GM12878 (cell line): ENCODE data around the gene CLPX. TPM values are rescaled to one million over a fixed set of nuclear protein-coding genes. Genes with fewer than 3 reads are reported as not detected.

ENCODE experiments used
- ATAC-seq: fragments of 200-7000 bp; cut with Tn5 transposase; 3 replicates; pipeline ENCODE4 v1.9.1; 2020; ENCODE audit warnings: mild to moderate bottlenecking, moderate library complexity
- BruUV-seq: library from RNA; stranded (reverse); fragments of 400-500 nt; replicated peaks from 2 replicates; lab custom pipeline; 2021; lab: Mats Ljungman, UMichigan
- CTCF ChIA-PET: fragments of 300-600 bp; sonication (Branson Sonifier 250); formaldehyde crosslinking; extraction: SDS; loops from one replicate; lab custom pipeline; 2021; ENCODE audit warnings: inconsistent platforms; lab: Yijun Ruan, JAX
- POLR2A ChIA-PET: fragments of 350-600 bp; formaldehyde crosslinking; extraction: SDS; loops from one replicate; lab custom pipeline; 2021; ENCODE audit warnings: inconsistent platforms; lab: Charles Lee
- RAD21 ChIA-PET: fragments of 300-600 bp; sonication (Branson Sonifier 250); formaldehyde crosslinking; loops from one replicate; lab custom pipeline; 2023; ENCODE audit warnings: antibody characterized with exemption; ENCODE audit not compliant: unreplicated experiment; lab: Charles Lee
- SMC1A ChIA-PET: fragments of 300-600 bp; sonication (Branson Sonifier 250); formaldehyde crosslinking; loops from one replicate; lab custom pipeline; 2023; ENCODE audit not compliant: unreplicated experiment, uncharacterized antibody; lab: Charles Lee
- DNase-seq: peaks from one replicate; pipeline ENCODE4 v3.0.0-alpha.2; 2011; ENCODE audit warnings: low read depth, low spot score
- FAIRE-seq: peaks from 3 replicates; lab custom pipeline; 2011; peaks lifted over from hg19 to GRCh38; lab: Jason Lieb, UNC
- H2AFZ ChIP-seq: 2 replicates; pipeline ENCODE4 v1.6.0; 2011; ENCODE audit warnings: low read depth, low read length, control low read depth; ENCODE audit not compliant: control insufficient read depth
- H3K27ac ChIP-seq: 2 replicates; pipeline ENCODE4 v1.5.1; 2011; ENCODE audit warnings: control low read depth; ENCODE audit not compliant: control insufficient read depth, insufficient read depth
- H3K27me3 ChIP-seq, 2 experiments: replicated peaks in 1 of 2; 2 replicates each; pipeline versions ENCODE4 v1.6.0 to v1.6.1; 2011; ENCODE audit warnings: low read length in 1 of 2; ENCODE audit not compliant: control insufficient read depth in 2 of 2, insufficient read depth in 2 of 2
- H3K36me3 ChIP-seq, 2 experiments: 2 replicates each; pipeline ENCODE4 v1.5.1; 2011; ENCODE audit warnings: low read length in 1 of 2; ENCODE audit not compliant: control insufficient read depth in 2 of 2, insufficient read depth in 2 of 2
- H3K4me1 ChIP-seq: 2 replicates; pipeline ENCODE4 v1.6.1; 2011; ENCODE audit warnings: mild to moderate bottlenecking, low read length, moderate library complexity, mixed read lengths; ENCODE audit not compliant: control insufficient read depth, insufficient read depth
- H3K4me2 ChIP-seq: 2 replicates; pipeline ENCODE4 v1.6.0; 2011; ENCODE audit warnings: control low read depth; ENCODE audit not compliant: control insufficient read depth, insufficient read depth
- H3K4me3 ChIP-seq: fragments of 200-600 bp; sonication (generic); 2 replicates; pipeline ENCODE4 v1.5.1; 2016
- H3K79me2 ChIP-seq: 2 replicates; pipeline ENCODE4 v1.6.0; 2011; ENCODE audit warnings: low read length; ENCODE audit not compliant: control insufficient read depth, insufficient read depth
- H3K9ac ChIP-seq: 2 replicates; pipeline ENCODE4 v1.8.0; 2011; ENCODE audit warnings: low read length, control low read depth, mixed read lengths; ENCODE audit not compliant: control insufficient read depth, insufficient read depth
- H3K9me3 ChIP-seq: replicated peaks from 3 replicates; pipeline ENCODE4 v1.5.1; 2011; ENCODE audit warnings: mild to moderate bottlenecking, low read length; ENCODE audit not compliant: control insufficient read depth, insufficient read depth
- H4K20me1 ChIP-seq: 2 replicates; pipeline ENCODE4 v1.6.0; 2011; ENCODE audit not compliant: control insufficient read depth, insufficient read depth
- BMI1 ChIP-seq: fragments of 450-650 bp; IDR thresholded peaks from 2 replicates; pipeline ENCODE4 v1.6.1; 2016; ENCODE audit warnings: mild to moderate bottlenecking, moderate library complexity, borderline replicate concordance
- CEBPB ChIP-seq, 2 experiments: fragments of 150-350 bp in 1 of 2; IDR thresholded peaks; 2 replicates each; pipeline ENCODE4 v1.6.1; 2012 to 2014; ENCODE audit warnings: low read depth in 2 of 2, low read length in 2 of 2, borderline replicate concordance in 1 of 2, inconsistent platforms in 1 of 2
- DPF2 ChIP-seq: fragments of 450-650 bp; IDR thresholded peaks from 2 replicates; pipeline ENCODE4 v1.6.1; 2017; ENCODE audit warnings: mild to moderate bottlenecking
- EGR1 ChIP-seq, 2 experiments: IDR thresholded peaks; 1 replicate in 1 of 2; 2 replicates in 1 of 2; pipeline ENCODE4 v1.6.1; 2011 to 2012; ENCODE audit warnings: low read depth in 2 of 2, low read length in 2 of 2, borderline replicate concordance in 1 of 2, mild to moderate bottlenecking in 1 of 2, moderate library complexity in 1 of 2
- HDAC2 ChIP-seq: fragments of 200-600 bp; sonication (generic); IDR thresholded peaks from 2 replicates; pipeline ENCODE4 v1.6.1; 2017
- MTA3 ChIP-seq: IDR thresholded peaks from 2 replicates; pipeline ENCODE4 v1.6.1; 2012; ENCODE audit warnings: low read length, inconsistent platforms, borderline replicate concordance
- NR2C1 ChIP-seq: fragments of 450-650 bp; IDR thresholded peaks from 2 replicates; pipeline ENCODE4 v1.6.1; 2017; ENCODE audit warnings: antibody characterized with exemption, mild to moderate bottlenecking, moderate library complexity
- PAX5 ChIP-seq: IDR thresholded peaks from 2 replicates; pipeline ENCODE4 v1.6.1; 2011; ENCODE audit warnings: low read depth, low read length, borderline replicate concordance
- POLR2A ChIP-seq: IDR thresholded peaks from 2 replicates; pipeline ENCODE4 v1.6.1; 2011; ENCODE audit warnings: low read depth, mild to moderate bottlenecking, low read length
- POU2F2 ChIP-seq: IDR thresholded peaks from 3 replicates; pipeline ENCODE4 v1.6.1; 2011; ENCODE audit warnings: low read depth, mild to moderate bottlenecking, low read length, borderline replicate concordance
- TBL1XR1 ChIP-seq: IDR thresholded peaks from 2 replicates; pipeline ENCODE4 v1.6.1; 2012; ENCODE audit warnings: low read depth, low read length, improper control_type of control experiment
- TCF12 ChIP-seq: IDR thresholded peaks from 2 replicates; pipeline ENCODE4 v1.6.1; 2011; ENCODE audit warnings: low read depth, mild to moderate bottlenecking, low read length
- WGBS: methylation state at CpG from one replicate; pipeline ENCODE4 v1.1.6; 2016; ENCODE audit warnings: low lambda C conversion rate; ENCODE audit not compliant: insufficient replicate concordance, insufficient coverage; ENCODE audit errors: missing lambda C conversion rate; 5-methylcytosine and 5-hydroxymethylcytosine counted together
- in situ Hi-C: fragments of 300-500 bp; cut with MboI; formaldehyde crosslinking; loops from 9 replicates; pipeline ENCODE4 v1.14.3; 2018; ENCODE audit warnings: mixed read lengths
- intact Hi-C: fragments of 100-400 bp; cut with micrococcal nuclease; formaldehyde crosslinking; loops from one replicate; pipeline ENCODE4 v1.14.2; 2022; ENCODE audit not compliant: unreplicated experiment
- polyA plus RNA-seq, 11 experiments: library from polyadenylated mRNA; depleted of rRNA in 4 of 11; unstranded in 6 of 11; stranded (reverse) in 5 of 11; fragments of >200 nt; fragmentation: Nextera tagmentation in 4 of 11; fragmentation: Illumina TruSeq in 1 of 11; extraction: Ambion mirVana in 4 of 11; extraction: Trizol in 1 of 11; gene quantifications; 1 replicate in 1 of 11; 2 replicates in 10 of 11; pipeline versions ENCODE4 v1.2.1 to v1.2.3, GENCODE V29; 2011 to 2016; ENCODE audit warnings: inconsistent platforms in 2 of 11, missing spikeins in 2 of 11, low read depth in 1 of 11
- total RNA-seq, 4 experiments: library from RNA; depleted of rRNA in 3 of 4; stranded (reverse); fragments of >200 nt in 3 of 4; fragmentation: Illumina TruSeq in 1 of 4; extraction: Trizol in 1 of 4; gene quantifications; 2 replicates each; pipeline versions ENCODE4 v1.2.1 to v1.2.3, GENCODE V29; 2013 to 2021
- TF ChIP-seq, protein P1 (sequence below): fragments of 450-650 bp; IDR thresholded peaks from 2 replicates; pipeline ENCODE4 v1.6.1; 2014; ENCODE audit warnings: mild to moderate bottlenecking
- TF ChIP-seq, protein P2 (sequence below): IDR thresholded peaks from 2 replicates; pipeline ENCODE4 v1.6.1; 2012; ENCODE audit warnings: low read depth, low read length, improper control_type of control experiment
- TF ChIP-seq, protein P3 (sequence below), 3 experiments: IDR thresholded peaks in 2 of 3; conservative IDR thresholded peaks in 1 of 3; 2 replicates each; pipeline ENCODE4 v1.5.1; 2011; ENCODE audit warnings: low read depth in 3 of 3, low read length in 3 of 3, mild to moderate bottlenecking in 3 of 3, control low read depth in 2 of 3, moderate library complexity in 2 of 3, inconsistent platforms in 1 of 3, mixed read lengths in 1 of 3; ENCODE audit not compliant: control insufficient read depth in 2 of 3, insufficient read depth in 1 of 3; ENCODE audit errors: extremely low read depth in 1 of 3

The CLPX gene
- total and polyA plus RNA-seq, 10 of the 15 experiments (the other 5 are each of a cell fraction or from before 2014, with no cell fraction given) = 10.1 to 57.4 (median 31.3) TPM

DNA sequence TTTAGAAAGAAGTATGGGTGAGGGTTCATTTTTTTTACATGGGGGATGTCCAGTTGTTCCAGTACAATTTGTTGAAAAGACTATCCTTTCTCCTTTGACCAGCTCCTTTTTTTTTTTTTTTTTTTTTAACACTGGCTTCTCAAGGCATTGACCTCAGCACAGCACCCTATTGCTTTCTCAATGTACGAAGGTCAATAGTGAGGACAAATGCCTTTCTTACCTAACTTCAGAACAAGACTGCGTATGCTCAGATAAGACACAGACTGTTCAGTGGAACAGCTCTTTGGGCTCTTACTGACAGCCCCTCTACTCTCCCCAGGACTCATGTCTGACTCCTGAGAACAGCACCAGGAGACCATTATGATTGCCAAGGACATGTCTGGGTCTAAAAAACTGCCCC is 36.6 kb upstream of the CLPX start:
- no TSS peak for BruUV-seq
- Histone ChIP-seq H3K4me1 (no peaks in the 10 kb centered on the region), H3K4me2 (no peak overlapping the region), H3K9ac (no peak overlapping the region), H3K9me3 (no peaks in the 10 kb centered on the region), H3K27me3 (no peaks in the 10 kb centered on the region), H3K27ac (no peak overlapping the region), H3K79me2 (no peaks in the 10 kb centered on the region), H3K4me3 (no peak overlapping the region), H4K20me1 (no peaks in the 10 kb centered on the region), H3K36me3 (no peaks in the 10 kb centered on the region), H2AFZ (no peak overlapping the region)
- POLR2A ChIA-PET = interaction anchor here (0.6 kb wide), 1 partner anchor 76 kb away, joined by 5 read pairs; no protein-coding TSS in a partner anchor
- WGBS = 65% methylated on average over 2 of the region's 2 CpGs
- TF ChIP-seq CEBPB (IDR thresholded peaks at IDR 0.05; ENCODE audit: borderline replicate concordance in 1 of 2, low read depth in 2 of 2, low read length in 2 of 2) (no peak), PAX5 (no peak), NR2C1 (no peak), TCF12 (no peak), TBL1XR1 (no peak)
- CTCF ChIA-PET = interaction anchor here (1.3 kb wide), 1 partner anchor 40 kb away, joined by 3 read pairs; no protein-coding TSS in a partner anchor
- ATAC-seq (no peak), DNase-seq (no peak), FAIRE-seq (no peak)
- RAD21 ChIA-PET = interaction anchor here (0.6 kb wide), 1 partner anchor 311 kb away, joined by 3 read pairs; no protein-coding TSS in a partner anchor
- in situ Hi-C loops = no loop called here
- intact Hi-C loops = no loop called here
- SMC1A ChIA-PET = interaction anchor here (0.7 to 1.8 kb wide), 3 partner anchors 8 to 78 kb away, joined by 3 to 5 read pairs (median 4); no protein-coding TSS in a partner anchor

DNA sequence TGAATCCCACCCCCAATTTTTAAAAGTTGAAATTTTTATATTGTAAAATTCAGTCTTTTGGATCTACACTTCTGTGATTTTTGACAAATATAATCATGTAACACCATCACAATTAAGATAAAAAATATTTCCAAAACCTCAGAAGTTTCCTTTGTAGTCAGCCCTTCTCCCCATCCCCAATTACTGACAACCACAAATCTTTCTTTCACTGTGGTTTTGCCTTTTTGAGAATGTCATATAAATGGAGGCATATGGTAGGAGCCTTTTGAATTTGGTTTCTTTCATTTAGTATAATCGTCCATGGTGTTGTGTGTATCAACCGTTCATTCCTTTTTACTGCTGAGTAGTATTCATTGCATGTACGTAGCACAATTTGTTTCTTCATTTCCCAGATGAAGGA is 34.0 kb upstream of the CLPX start:
- Histone ChIP-seq H3K9ac (no peak overlapping the region), H2AFZ (no peak overlapping the region), H3K36me3 (no peaks in the 10 kb centered on the region), H4K20me1 (no peaks in the 10 kb centered on the region), H3K4me1 (no peaks in the 10 kb centered on the region), H3K27ac (no peak overlapping the region), H3K4me2 (no peak overlapping the region), H3K27me3 (no peaks in the 10 kb centered on the region), H3K9me3 (no peaks in the 10 kb centered on the region), H3K4me3 (no peak overlapping the region), H3K79me2 (no peaks in the 10 kb centered on the region)
- no peak for FAIRE-seq
- intact Hi-C loops (no loop called here), in situ Hi-C loops (no loop called here)
- SMC1A ChIA-PET = no interaction called here
- CTCF ChIA-PET = no interaction called here
- 62% methylated on average over 3 of the region's 3 CpGs for WGBS
- ATAC-seq = no peak
- no TSS peak for BruUV-seq
- DNase-seq = no peak
- POLR2A ChIA-PET = no interaction called here
- RAD21 ChIA-PET = no interaction called here
- TF ChIP-seq POU2F2 (no peak), BMI1 (no peak), POLR2A (no peak), HDAC2 (no peak), MTA3 (no peak), EGR1 (IDR thresholded peaks at IDR 0.05; ENCODE audit: borderline replicate concordance in 1 of 2, low read depth in 2 of 2, low read length in 2 of 2) (no peak), DPF2 (no peak)
- TF ChIP-seq, protein P1, sequence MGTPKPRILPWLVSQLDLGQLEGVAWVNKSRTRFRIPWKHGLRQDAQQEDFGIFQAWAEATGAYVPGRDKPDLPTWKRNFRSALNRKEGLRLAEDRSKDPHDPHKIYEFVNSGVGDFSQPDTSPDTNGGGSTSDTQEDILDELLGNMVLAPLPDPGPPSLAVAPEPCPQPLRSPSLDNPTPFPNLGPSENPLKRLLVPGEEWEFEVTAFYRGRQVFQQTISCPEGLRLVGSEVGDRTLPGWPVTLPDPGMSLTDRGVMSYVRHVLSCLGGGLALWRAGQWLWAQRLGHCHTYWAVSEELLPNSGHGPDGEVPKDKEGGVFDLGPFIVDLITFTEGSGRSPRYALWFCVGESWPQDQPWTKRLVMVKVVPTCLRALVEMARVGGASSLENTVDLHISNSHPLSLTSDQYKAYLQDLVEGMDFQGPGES = no peak
- TF ChIP-seq, protein P2, sequence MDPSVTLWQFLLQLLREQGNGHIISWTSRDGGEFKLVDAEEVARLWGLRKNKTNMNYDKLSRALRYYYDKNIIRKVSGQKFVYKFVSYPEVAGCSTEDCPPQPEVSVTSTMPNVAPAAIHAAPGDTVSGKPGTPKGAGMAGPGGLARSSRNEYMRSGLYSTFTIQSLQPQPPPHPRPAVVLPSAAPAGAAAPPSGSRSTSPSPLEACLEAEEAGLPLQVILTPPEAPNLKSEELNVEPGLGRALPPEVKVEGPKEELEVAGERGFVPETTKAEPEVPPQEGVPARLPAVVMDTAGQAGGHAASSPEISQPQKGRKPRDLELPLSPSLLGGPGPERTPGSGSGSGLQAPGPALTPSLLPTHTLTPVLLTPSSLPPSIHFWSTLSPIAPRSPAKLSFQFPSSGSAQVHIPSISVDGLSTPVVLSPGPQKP = no peak
- TF ChIP-seq, protein P3, sequence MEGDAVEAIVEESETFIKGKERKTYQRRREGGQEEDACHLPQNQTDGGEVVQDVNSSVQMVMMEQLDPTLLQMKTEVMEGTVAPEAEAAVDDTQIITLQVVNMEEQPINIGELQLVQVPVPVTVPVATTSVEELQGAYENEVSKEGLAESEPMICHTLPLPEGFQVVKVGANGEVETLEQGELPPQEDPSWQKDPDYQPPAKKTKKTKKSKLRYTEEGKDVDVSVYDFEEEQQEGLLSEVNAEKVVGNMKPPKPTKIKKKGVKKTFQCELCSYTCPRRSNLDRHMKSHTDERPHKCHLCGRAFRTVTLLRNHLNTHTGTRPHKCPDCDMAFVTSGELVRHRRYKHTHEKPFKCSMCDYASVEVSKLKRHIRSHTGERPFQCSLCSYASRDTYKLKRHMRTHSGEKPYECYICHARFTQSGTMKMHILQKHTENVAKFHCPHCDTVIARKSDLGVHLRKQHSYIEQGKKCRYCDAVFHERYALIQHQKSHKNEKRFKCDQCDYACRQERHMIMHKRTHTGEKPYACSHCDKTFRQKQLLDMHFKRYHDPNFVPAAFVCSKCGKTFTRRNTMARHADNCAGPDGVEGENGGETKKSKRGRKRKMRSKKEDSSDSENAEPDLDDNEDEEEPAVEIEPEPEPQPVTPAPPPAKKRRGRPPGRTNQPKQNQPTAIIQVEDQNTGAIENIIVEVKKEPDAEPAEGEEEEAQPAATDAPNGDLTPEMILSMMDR (IDR thresholded peaks at IDR 0.05 in 2 of 3, conservative IDR thresholded peaks at IDR 0.05 in 1 of 3; ENCODE audit: control insufficient read depth in 2 of 3, extremely low read depth in 1 of 3, insufficient read depth in 1 of 3, low read depth in 3 of 3, low read length in 3 of 3) = no peak
